Activated CD4-positive, alpha-beta T cell treated with anti-CD3 and anti-CD28 coated beads, Interleukin-2, Interleukin-4, amounts not matched to agents 100 ng/mL and 50 ng/mL, durations not matched to agents 16 hours and 8 hours (primary cell): Measurements from ENCODE around the gene SPHKAP.
"Not testable (repeated sequence)": the region's sequence is repeated elsewhere in the genome, so short reads cannot be mapped to it uniquely, and the experiment has no call there.

ENCODE experiments used
- DNase-seq: peaks from one replicate; pipeline ENCODE4 v3.0.0-alpha.2; 2020; ENCODE audit warnings: low spot score

The SPHKAP gene

GRCh38 chr2:228103379-228103778 lies 78.1 kb downstream of the SPHKAP start:
- no peak for DNase-seq

- no peak for DNase-seq
Observed at GRCh38 chr2:228102949-228103348, 78.5 kb downstream of the SPHKAP start.

- no peak for DNase-seq
Observed at GRCh38 chr2:228094377-228094921, 87.0 kb downstream of the SPHKAP start.

GRCh38 chr2:228092056-228092455 lies 89.4 kb downstream of the SPHKAP start:
- DNase-seq, result no peak

GRCh38 chr2:228086561-228086960 lies 94.9 kb downstream of the SPHKAP start:
- no peak for DNase-seq

- no peak for DNase-seq
Observed at GRCh38 chr2:228084717-228085116, 96.8 kb downstream of the SPHKAP start.

- DNase-seq, result no peak
Observed at GRCh38 chr2:228083131-228083530, 98.4 kb downstream of the SPHKAP start.

- no peak for DNase-seq
Observed at GRCh38 chr2:228082571-228082970, 98.9 kb downstream of the SPHKAP start.

GRCh38 chr2:228079194-228079593 lies 102.3 kb downstream of the SPHKAP start:
- no peak for DNase-seq

GRCh38 chr2:228076695-228077094 lies 104.8 kb downstream of the SPHKAP start:
- DNase-seq, result not testable (repeated sequence)

GRCh38 chr2:228072669-228073068 lies 108.8 kb downstream of the SPHKAP start:
- DNase-seq, result no peak

GRCh38 chr2:228067309-228067708 lies 114.2 kb downstream of the SPHKAP start:
- no peak for DNase-seq

GRCh38 chr2:228066126-228066798 lies 115.2 kb downstream of the SPHKAP start:
- DNase-seq, result no peak

GRCh38 chr2:228065686-228066085 lies 115.8 kb downstream of the SPHKAP start:
- no peak for DNase-seq

- no peak for DNase-seq
Observed at GRCh38 chr2:228064796-228065315, 116.6 kb downstream of the SPHKAP start.

GRCh38 chr2:228064024-228064423 lies 117.5 kb downstream of the SPHKAP start:
- no peak for DNase-seq

GRCh38 chr2:228063558-228063957 lies 117.9 kb downstream of the SPHKAP start:
- DNase-seq, result peak; percentile 9

- no peak for DNase-seq
Observed at GRCh38 chr2:228059735-228060134, 121.8 kb downstream of the SPHKAP start.

GRCh38 chr2:228056293-228057097 lies 125.0 kb downstream of the SPHKAP start:
- DNase-seq, result no peak

GRCh38 chr2:228048838-228049490 lies 132.5 kb downstream of the SPHKAP start:
- peak; percentile 5 for DNase-seq

GRCh38 chr2:228040995-228041394 lies 140.5 kb downstream of the SPHKAP start:
- no peak for DNase-seq

- DNase-seq, result peak; percentile 17
Observed at GRCh38 chr2:228039752-228040534, 141.5 kb downstream of the SPHKAP start.
